Brain microvascular endothelial cell (primary cell): ENCODE results near the gene SHISAL1.

Experiments
- DNase-seq: peaks from one replicate; pipeline ENCODE4 v3.0.0-alpha.2; 2020
- H3K27ac ChIP-seq: fragments of 250-450 bp; sonication (Bioruptor Pico); 2 replicates; pipeline ENCODE4 v1.5.1; 2020; ENCODE audit warnings: mild to moderate bottlenecking, moderate library complexity
- H3K27me3 ChIP-seq: fragments of 250-450 bp; sonication (Bioruptor Pico); replicated peaks from 2 replicates; pipeline ENCODE4 v1.5.1; 2020; ENCODE audit warnings: mild to moderate bottlenecking
- H3K36me3 ChIP-seq: fragments of 250-450 bp; sonication (Bioruptor Pico); replicated peaks from 2 replicates; pipeline ENCODE4 v1.5.1; 2020; ENCODE audit warnings: mild to moderate bottlenecking
- H3K4me3 ChIP-seq: 2 replicates; pipeline ENCODE4 v1.5.1; 2011; ENCODE audit warnings: low read depth, mild to moderate bottlenecking, control low read depth, low read length, moderate library complexity
- in situ Hi-C: cut with HindIII; loops from 2 replicates; pipeline ENCODE4 v1.10.0; 2017; ENCODE audit warnings: low sequenced_read_pairs, low pct_ligation_motif_present
- TF ChIP-seq, protein P1 (sequence below): IDR thresholded peaks from 2 replicates; pipeline ENCODE4 v1.5.1; 2011; ENCODE audit warnings: low read depth, mild to moderate bottlenecking, moderate library complexity, low read length, control low read depth, inconsistent platforms; ENCODE audit errors: missing control alignments

The SHISAL1 gene

DNA sequence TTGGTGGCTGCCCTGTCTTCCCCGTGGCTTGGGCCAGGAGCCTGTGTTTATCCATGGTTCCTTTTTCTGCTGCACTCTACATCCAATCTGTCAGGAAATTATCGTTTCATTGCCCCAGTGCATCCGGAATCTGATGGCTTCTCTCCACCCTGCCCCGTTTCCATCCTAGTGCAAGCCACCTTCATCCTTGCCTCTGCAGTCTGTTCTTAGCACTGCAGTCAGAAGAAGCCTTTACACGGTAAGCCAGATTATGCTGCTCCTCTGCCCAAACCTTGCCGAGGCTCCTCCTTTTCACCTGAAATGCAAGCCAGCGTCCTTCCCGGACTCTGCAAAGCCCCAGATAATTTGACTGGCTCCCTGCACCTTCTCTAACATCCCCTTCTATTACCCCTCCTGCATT lies 86.9 kb downstream of the SHISAL1 start:
- in situ Hi-C loops, result no loop called here
- H3K27me3 ChIP-seq, result peaks cover 5% of the 10 kb centered on the region
- H3K27ac ChIP-seq, result no peak overlapping the region
- TF ChIP-seq, protein P1, sequence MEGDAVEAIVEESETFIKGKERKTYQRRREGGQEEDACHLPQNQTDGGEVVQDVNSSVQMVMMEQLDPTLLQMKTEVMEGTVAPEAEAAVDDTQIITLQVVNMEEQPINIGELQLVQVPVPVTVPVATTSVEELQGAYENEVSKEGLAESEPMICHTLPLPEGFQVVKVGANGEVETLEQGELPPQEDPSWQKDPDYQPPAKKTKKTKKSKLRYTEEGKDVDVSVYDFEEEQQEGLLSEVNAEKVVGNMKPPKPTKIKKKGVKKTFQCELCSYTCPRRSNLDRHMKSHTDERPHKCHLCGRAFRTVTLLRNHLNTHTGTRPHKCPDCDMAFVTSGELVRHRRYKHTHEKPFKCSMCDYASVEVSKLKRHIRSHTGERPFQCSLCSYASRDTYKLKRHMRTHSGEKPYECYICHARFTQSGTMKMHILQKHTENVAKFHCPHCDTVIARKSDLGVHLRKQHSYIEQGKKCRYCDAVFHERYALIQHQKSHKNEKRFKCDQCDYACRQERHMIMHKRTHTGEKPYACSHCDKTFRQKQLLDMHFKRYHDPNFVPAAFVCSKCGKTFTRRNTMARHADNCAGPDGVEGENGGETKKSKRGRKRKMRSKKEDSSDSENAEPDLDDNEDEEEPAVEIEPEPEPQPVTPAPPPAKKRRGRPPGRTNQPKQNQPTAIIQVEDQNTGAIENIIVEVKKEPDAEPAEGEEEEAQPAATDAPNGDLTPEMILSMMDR, result no peak
- DNase-seq, result no peak
- H3K36me3 ChIP-seq, result no peaks in the 10 kb centered on the region
- H3K4me3 ChIP-seq, result no peak overlapping the region

DNA sequence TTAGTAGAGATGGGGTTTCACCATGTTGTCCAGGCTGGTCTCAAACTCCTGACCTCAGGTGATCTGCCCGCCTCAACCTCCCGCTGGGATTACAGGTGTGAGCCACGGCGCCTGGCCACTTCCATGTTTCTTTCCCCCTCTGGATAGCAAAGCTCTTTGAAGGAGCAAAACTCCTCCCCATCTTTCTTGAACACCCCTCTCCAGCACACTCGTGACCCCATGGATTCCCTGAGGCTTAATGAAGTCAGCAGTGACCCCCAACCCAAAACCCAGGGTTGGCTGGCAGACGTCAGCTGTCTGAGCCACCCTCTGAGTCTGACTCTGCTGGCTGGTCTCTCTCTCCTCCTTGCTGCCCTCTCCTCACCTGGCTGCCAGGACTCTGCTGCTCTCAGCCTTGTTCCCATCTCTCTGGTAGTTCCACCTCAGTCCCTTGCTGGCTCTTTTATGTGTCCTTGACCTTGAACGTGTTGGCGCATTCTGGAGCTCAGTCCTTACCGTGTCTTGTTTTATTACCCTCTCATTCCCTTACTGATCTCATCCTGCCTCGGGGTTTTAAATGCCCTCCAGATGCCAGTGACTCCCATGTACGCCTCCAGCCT lies 87.6 kb downstream of the SHISAL1 start:
- Histone ChIP-seq H3K36me3 (no peaks in the 10 kb centered on the region), H3K4me3 (no peak overlapping the region), H3K27me3 (peaks cover 5% of the 10 kb centered on the region), H3K27ac (no peak overlapping the region)
- TF ChIP-seq, protein P1, result no peak
- DNase-seq, result no peak
- in situ Hi-C loops, result no loop called here

DNA sequence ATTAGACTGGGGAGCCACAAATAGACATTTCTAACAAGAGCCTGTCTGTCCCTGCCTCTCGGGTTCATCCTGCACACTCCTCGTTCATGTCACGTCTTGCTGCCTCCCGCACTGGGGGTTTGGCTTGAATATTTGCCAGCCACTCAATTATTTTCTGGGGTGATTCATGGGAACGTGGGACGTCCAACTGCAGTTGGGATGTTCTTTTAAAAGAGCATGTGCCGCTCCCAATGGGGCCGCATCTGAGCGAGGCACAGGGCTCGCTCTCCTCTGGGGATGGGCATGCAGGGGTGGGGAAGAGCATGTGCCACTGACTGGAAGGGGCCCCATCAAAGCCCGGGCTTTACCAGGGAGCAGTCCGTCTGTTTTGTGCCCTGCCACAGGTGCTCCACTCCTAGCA lies 88.6 kb downstream of the SHISAL1 start:
- no peak overlapping the region for H3K27ac ChIP-seq
- in situ Hi-C loops, result no loop called here
- TF ChIP-seq, protein P1, result no peak
- no peak for DNase-seq
- peaks cover 5% of the 10 kb centered on the region for H3K27me3 ChIP-seq
- no peak overlapping the region for H3K4me3 ChIP-seq
- no peaks in the 10 kb centered on the region for H3K36me3 ChIP-seq

DNA sequence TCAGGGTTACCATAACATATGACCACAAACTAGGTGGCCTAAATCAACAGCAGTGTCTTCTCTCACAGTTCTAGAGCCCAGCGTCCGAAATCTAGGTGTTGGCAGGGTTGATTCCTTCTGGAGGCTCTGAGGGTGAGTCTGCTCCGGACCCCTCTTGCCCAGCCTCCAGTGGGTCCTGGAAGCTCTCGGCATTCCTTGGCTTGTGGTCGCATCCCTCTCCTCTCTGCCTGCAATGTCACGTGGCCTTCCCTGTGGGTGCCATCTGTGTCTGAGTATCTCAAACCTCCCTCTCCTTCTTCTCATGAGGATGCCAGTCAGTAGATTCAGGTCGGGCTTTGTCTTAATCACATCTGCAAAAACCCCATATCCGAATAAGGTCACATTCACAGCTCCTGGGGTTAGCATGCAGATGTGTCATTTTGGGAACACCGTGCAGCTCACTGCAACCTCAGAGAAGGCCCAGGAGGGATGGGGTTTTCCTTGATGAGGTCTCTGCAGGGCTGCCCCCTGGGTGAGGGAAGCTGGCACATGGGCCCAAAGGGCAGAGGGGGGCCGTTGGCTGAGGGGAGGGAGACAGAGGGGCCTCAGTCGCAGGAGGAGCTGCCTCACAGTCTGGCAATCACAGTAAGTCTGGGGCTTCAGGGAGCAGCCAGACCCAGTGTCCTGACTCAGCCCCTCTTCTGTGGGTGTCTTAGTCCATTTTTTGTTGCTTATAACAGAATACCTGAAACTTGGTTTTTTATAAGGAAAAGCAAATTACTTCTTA lies 90.9 kb downstream of the SHISAL1 start:
- Histone ChIP-seq H3K4me3 (no peak overlapping the region), H3K36me3 (no peaks in the 10 kb centered on the region), H3K27ac (no peak overlapping the region), H3K27me3 (peaks cover 5% of the 10 kb centered on the region)
- TF ChIP-seq, protein P1, result no peak
- DNase-seq, result no peak
- in situ Hi-C loops, result no loop called here

DNA sequence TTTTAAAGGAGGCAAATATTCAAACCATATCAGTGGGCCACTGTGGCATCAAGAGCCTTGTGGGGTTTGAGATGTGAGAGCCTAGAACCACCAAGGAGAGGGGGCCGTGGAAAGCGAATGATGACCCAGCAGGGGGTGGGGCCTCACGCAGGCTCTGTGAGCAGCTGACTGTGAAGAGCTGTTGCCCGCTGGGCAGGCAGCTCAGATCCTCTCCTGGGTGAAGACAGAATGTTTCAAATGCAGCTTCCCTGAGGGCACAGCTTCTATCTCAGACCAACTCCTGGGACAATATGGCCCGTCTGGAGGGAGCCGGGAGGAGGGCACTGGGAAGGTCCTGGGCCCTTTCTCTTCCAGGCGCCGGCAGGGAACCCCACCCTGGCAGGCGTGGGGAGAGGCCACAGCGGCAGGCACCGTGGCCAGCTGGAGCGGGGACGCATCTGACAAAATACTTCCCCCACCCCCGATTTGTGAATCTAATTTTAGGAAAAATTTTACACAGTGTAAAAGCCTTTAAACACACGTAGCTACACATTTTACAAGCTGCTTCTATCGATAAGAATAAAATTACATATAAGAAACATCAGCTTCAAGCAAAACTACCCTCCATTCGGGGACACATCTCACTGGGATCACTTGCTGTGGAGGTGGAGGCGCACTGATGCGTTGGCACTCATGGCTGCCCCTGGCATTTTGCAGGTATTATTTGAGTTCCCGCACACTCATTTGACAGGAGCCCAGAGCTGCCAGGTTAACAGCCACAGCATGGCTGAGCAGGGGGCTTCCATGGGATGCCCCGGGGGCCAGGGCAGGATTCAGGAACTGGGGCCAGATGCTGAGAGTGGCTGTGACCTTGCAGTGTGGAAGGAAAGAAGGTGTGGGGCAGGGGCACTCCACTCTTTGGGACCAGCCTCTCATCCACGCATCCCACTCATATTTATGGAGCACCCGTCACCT lies 91.7 kb downstream of the SHISAL1 start:
- Histone ChIP-seq H3K27me3 (peaks cover 5% of the 10 kb centered on the region), H3K27ac (no peak overlapping the region), H3K36me3 (no peaks in the 10 kb centered on the region), H3K4me3 (no peak overlapping the region)
- in situ Hi-C loops, result no loop called here
- TF ChIP-seq, protein P1, result no peak
- DNase-seq, result no peak
